ENCODE data around the gene SDF2.

DNA sequence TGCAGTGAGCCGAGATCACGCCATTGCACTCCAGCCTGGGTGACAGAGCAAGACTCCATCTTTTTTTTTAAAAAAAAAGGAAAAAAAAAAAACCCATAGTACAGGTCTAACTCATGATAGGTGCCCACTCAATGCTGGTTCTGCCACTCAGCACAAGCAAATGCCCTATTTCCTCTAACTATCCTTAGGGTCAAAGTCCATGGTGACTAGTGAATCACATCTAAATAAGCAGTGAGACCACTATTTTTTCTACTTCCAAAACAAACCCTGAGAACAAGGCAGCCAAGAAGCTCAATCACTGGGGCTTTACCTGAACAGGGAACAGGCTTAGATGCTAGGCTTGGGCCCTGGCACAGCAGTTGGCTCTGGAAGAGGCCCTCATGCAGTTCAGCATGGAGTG is 20.1 kb downstream of the SDF2 start:
- TF ChIP-seq, protein P1, sequence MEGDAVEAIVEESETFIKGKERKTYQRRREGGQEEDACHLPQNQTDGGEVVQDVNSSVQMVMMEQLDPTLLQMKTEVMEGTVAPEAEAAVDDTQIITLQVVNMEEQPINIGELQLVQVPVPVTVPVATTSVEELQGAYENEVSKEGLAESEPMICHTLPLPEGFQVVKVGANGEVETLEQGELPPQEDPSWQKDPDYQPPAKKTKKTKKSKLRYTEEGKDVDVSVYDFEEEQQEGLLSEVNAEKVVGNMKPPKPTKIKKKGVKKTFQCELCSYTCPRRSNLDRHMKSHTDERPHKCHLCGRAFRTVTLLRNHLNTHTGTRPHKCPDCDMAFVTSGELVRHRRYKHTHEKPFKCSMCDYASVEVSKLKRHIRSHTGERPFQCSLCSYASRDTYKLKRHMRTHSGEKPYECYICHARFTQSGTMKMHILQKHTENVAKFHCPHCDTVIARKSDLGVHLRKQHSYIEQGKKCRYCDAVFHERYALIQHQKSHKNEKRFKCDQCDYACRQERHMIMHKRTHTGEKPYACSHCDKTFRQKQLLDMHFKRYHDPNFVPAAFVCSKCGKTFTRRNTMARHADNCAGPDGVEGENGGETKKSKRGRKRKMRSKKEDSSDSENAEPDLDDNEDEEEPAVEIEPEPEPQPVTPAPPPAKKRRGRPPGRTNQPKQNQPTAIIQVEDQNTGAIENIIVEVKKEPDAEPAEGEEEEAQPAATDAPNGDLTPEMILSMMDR (IDR thresholded peaks at IDR 0.05) = no peak
- no peak for TF ChIP-seq EZH2phosphoT487 (IDR thresholded peaks at IDR 0.05)
